K562 (cell line): Measurements from ENCODE around the gene CCZ1B.
"Not testable (repeated sequence)": the region's sequence is repeated elsewhere in the genome, so short reads cannot be mapped to it uniquely, and the experiment has no call there.

ENCODE experiments used
- DLX4 ChIP-seq: fragments of 250-450 bp; sonication (Bioruptor Pico); IDR thresholded peaks from 2 replicates; pipeline ENCODE4 v1.6.1; 2021; ENCODE audit warnings: mild to moderate bottlenecking
- FOSL1 ChIP-seq: fragments of 200-800 bp; sonication (Bioruptor generic); conservative IDR thresholded peaks from 2 replicates; pipeline ENCODE4 v1.6.1; 2016; ENCODE audit warnings: missing genetic modification characterization, missing compliant biosample characterization
- HNRNPUL1 ChIP-seq: fragments of 200-400 bp; formaldehyde crosslinking; IDR thresholded peaks from 2 replicates; pipeline ENCODE4 v1.6.1; 2017; ENCODE audit warnings: low read length
- TAF15 ChIP-seq: fragments of 200-400 bp; formaldehyde crosslinking; IDR thresholded peaks from 2 replicates; pipeline ENCODE4 v1.6.1; 2017; ENCODE audit warnings: mild to moderate bottlenecking, low read depth, low read length, moderate library complexity
- THAP7 ChIP-seq: fragments of 250-450 bp; sonication (Bioruptor Pico); IDR thresholded peaks from 2 replicates; pipeline ENCODE4 v1.5.0; 2021

- TF ChIP-seq FOSL1; HNRNPUL1; DLX4 (CRISPR knock-in tag); THAP7 (CRISPR knock-in tag); TAF15: not testable (repeated sequence)
Observed at GRCh38 chr7:6849127-6849526, 23.1 kb upstream of the CCZ1B start.
